NCI-H2196 (cell line): ENCODE results near the gene RXRB.
A peak's percentile ranks its signal among the peaks of the same experiment; 100 is the strongest.
"Not testable (repeated sequence)": the region's sequence is repeated elsewhere in the genome, so short reads cannot be mapped to it uniquely, and the experiment has no call there.

Source experiments
- DNase-seq: peaks from one replicate; lab custom pipeline; 2025; ENCODE audit not compliant: unreplicated experiment; lab: John Stamatoyannopoulos, UW

RXRB gene

DNA sequence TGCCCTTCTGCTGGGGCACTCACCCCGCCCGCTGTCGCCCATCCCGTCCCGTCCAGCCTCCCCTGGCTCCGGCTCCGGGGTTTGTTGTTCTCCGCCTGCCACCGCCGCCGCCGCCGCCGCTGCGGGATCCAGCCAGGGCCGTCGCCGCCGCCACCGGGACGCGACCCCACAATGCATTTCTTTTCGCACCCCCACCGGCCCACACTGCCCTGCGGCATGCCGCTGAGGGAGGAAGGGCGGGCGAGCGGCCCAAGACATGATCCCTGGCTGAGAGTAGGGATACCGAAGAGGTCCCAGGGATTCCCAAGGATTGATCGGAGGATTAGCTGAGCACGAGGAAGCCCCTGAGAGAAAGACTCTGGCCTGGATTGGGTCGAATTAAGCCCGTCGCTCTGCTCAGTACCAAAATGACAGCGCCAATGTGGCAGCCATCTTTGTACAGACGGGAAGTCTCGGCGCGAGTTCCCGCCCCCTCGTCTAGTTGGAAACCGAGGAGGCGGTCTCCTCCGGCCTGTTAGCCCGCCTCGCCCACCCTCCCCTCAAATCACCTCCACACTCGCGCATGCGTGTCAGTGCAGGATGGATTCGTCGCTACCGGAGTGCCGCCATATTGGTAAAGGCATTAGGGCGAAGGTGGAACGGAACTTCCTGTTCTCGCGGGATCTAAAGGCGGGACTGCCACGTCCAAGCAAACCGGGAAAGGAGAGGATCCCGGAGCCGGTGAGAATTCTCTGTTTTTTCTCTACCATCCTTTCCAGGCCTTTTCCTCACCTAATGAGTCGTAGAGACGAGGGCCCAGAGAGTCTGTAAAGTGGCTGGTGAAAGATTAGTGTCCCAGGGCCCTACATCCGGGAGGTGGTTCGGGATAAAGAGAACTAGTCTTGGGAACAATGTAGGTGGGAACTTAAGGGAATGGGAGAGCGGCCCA lies at the start of gene RXRB, which contains the start of gene SLC39A7:
TSS of gene RXRB (minus strand) at position 447 of the 928 bp plus-strand sequence. CDS start at position 258, 189 bp downstream.
TSS of gene SLC39A7 (plus strand) at position 649 of the 928 bp plus-strand sequence. CDS start 379 bp downstream, outside the sequence.
- DNase-seq: peak; percentile 100

DNA sequence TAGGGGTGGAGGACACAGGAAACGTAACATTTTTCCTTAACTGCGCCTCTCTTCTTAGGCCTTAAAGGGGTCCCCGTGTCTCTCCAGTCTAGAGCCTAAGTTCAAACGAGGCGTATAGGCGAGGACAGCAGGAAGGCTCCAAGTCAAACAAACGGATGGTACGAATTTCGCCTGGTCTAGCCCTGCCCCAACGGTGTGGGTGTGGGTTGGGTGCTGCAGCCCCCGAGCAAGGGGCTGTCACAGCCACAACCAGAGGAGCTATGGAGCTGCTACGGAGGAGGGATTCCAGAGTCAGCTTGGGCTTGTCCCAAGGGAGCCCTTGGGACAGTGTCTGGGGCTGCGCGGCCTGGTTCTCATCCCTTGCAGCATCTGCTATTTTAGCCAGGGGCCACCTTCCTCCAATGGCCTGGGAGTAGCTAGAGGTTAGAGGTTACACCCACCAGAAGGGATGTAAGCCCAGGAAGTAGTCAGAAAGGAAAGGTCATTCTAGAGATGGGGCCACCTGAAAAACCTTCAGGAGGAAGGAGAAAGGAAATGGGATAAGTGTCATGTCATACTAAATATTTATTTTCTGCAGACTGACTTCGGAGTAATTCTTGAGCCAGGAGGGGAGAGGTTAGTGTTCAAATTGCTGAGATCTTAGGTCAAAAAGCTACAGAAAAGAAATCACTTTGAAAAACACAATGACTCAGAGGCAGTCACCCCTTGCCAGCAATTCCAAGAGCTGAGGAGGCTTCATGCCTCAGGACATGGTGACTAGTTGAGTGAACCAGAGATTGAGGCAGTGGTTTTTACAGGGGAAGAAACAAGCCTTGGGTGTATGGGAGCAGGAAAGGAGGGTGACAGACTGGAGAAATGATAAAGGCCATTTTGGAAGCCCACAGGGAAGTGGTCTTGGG lies 49.5 kb upstream of the RXRB start:
- DNase-seq: no peak

DNA sequence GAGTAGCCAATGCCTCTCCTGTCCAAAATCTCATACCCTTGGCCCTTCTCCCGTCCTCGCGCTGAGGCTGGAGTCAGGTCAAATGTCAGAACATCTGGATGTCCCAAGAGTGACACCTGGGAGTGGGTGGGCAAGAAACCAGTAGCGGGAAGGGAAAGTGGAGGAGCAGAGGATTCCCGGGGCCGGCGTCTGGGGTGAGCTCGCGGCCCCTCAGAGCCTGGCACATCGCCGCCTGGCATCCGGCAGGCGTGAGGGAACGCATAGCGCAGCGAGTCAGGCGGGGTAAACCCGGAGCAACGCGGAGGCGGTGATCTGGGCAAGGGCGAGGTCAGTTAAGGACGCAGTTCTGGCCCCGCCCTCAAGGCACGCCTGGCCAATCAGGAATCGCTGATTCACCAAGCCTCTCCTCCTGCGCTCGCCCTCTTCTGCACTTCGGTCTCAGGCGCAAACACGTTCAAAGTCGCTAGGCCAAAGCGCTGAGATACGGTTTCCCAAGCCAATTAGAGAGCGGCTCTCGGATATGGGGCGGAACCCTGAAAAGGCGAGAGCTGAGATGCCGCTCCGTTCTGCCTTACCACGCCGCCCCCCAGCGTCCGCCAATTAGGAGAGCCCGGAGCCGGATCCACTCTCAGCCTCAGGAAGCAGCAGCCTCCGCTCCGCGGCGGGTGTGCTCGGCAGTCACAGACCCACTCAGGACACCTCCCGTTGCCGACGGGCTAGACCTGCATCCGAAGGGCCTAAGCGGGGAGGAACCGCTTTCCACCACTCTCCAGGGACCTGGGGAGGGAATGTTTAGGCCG lies 48.7 kb upstream of the RXRB start:
- DNase-seq: peak; percentile 100

DNA sequence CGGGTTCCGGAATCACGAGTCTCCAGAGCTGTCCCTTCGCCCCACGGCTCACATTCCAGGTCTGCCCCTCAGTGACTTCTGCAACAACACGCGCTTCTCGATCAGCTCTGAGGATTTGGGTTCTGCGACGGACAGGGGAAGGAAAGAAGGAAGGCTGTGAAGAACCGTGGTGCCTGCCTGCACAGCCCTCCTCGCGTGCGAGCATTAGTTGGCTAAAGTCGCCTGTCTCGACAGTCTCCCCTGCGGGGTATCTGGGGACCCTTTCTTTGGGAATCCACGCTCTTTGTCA lies 48.1 kb upstream of the RXRB start:
- peak; percentile 72 for DNase-seq

DNA sequence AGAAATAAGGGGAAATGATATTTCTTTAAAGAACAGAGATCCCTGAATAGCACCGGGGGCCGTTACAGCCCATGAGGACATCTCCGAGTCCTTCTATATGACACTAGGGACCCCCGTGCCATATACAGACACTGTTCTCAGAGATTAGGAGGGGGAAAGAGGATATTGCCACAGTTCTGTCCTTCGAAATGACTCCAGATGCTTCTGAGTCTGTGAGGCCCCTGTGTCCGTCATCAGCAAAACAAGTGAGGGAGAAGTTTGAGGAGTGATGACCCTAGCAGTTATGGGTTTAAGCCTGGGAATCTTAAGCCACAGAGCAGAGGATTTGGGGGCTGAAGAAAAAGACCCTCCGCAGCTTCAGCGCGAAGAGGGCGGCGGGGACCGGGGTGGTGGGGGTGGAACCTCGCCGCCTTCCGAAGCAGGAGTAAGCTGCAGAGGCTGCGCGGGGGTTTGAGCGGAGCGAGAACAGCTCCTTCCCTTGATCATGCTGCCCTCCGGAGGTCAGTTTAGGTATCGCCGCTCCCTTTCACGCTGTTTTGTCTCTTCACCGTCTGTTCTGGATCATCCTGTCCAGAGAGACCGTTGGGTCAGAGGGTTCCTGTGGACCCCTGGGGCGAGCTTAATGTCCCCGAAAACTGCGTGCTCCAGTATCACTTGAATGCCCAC lies 47.6 kb upstream of the RXRB start:
- peak; percentile 96 for DNase-seq

DNA sequence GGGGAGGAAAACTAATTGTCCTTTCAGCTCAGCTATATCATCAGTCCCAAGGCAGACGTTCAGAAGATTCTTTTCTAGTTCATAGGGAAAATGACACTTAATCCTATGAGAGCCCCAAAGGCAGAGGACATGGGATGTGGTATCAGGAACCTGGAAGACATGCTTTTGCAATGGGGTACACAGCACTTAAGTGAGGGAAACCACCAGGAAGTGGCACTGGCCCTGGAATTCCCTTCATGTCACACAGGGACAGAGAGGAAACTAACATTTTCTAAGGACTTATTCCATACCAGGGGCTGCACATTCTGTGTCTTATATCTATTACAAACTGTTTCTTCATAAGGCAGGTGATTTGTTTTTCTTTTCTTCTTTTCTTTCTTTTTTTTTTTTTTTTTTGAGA lies 43.0 kb upstream of the RXRB start:
- DNase-seq: no peak

DNA sequence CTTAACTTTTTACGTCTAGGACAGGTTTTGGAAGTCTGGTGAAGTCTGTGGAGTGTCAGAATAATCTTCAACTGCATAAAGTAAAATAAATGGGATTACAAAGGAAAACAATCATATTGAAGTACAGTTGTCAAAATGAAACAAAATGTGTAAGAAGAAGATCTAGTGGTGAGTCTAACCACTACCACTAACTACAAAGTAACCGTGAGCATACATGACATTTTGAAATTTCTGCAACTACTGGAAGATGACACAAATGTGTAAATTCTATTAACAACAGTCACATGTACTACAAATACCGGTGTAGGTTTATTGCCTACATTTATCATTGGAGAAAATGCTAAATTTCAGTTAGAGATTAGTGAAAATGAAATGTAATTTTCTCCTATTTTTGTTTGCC lies 41.5 kb upstream of the RXRB start:
- no peak for DNase-seq

DNA sequence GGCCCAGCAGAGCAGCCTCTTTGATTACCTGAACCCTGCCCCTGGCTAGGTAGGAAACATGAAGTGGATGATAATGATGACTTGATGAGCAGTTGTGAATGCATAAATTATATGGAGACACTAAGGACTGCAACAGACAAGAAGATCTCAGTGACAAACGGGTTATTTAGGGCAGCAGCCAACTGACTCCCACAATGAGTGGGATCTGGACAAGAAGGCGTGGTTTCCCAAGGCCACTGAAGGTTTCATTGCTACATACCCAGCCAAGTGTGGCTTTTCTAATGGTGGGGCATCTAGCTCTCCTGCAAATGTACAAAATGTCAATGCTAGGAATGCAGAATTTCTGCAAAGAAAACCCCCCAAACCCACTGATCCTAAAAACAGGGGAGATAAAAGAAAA lies 37.3 kb upstream of the RXRB start:
- DNase-seq: no peak

DNA sequence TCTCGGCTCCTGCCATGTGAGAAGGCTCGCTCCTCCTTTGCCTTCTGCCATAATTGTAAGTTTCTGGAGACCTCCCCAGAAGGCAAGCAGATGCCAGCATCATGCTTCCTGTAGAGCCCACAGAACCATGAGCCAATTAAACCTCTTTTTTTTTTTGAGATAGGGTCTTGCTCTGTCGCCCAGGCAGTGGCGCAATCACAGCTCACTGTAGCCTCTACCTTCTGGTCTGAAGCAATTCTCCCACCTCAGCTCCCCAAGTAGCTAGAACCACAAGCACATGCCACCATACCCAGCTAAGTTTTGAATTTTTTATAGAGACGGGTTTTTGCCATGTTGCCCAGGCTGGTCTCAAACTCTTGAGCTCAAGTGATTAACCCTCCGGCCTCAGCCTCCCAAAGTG lies 36.4 kb upstream of the RXRB start:
- DNase-seq: no peak

DNA sequence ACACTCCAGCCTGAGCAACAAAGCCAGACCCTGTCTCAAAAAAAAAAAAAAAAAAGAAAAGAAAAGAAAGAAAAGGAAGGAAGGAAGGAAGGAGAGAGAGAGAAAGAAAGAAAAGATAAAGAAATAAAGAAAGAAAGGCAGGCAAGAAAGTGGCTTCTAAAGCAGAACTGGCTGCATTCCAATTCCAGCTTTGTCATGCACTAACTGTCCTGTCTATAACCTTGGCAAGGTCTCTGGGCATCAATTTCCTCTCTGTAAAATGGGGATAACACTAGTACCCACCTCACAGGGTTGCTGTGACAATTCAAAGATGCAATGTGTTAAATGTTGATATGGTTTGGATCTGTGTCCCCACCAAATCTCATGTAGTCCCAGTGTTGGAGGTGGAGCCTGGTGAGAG lies 35.9 kb upstream of the RXRB start:
- DNase-seq: no peak

DNA sequence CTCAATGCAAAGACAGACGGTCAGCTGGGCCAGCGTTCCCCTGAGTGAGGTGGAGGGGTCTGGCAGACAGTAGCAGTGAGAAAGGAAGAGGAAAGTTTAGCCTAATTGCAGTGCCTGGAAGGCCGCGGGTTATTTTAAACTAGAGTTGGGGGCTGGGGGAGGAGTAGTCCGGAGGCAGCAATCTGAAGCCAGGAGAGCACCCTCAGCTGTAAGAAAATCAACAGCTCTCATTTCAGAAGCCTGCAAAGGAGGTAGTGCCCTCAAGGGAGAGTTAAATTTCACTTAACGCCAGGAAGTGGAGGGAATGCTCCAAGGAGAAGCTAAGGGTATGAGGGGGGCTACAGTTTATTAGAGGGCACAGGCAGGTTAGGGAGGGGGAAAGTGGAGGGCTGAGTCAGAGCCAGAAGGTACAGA lies 34.8 kb upstream of the RXRB start:
- no peak for DNase-seq

DNA sequence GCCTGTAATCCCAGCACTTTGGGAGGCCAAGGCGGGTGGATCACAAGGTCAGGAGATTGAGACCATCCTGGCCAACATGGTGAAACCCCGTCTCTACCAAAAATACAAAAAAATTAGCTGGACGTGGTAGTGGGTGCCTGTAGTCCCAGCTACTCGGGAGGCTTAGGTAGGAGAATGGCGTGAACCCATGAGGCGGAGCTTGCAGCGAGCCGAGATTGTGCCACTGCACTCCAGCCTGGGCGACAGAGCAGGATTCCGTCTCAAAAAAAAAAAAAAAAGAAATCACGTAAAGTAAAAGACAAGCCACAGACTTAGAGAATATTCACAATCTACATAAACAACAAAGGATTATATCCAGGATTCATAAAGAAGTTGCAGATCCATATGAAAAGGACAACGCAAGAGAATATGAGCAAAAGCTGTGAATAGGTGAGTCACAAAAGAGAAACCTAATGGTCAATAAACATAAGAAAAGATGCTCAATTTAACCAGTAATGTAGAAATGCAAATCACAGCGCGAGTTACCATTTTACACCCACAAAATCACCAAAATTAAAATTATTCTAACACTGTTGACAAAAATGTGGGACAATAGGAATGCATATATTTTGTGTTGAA lies 26.1 kb upstream of the RXRB start:
- DNase-seq: not testable (repeated sequence)

DNA sequence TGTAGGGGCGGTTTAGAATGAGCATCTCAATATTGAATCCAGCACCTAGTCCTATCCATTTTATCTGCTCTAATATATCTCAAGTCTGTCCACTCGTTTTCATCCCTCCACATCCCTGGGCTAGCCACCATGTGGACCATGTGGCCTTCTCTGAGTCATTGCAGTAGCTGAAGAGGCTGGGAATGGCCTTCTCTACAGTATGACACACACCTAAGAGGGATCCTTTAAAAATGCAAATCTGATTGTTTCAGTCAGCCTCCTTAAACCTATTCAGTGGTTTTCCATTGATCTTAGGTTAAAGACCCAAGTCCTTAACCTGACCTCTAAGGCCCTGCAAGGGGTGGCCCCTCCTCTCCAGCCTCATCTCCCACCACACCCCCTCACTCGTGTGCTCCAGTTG lies 17.2 kb upstream of the RXRB start:
- DNase-seq: no peak

DNA sequence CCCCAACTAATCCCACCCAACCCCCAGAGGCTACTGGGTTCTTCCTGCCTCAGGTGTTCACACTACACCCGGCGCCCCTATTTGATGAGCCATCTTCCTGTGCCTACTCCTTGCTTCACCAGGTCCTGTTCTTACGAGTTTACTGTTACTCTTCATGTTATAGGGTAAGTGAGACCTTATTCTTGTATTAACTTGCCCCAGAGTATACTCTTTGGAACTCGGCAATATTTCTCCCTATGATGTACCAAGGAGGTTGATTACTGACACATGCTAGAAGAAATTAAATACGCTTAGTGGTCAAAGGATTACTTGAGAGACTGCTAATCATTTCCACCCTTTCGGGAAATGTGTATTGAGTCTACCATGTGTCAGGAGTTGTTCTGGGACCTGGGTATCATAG lies 16.8 kb upstream of the RXRB start:
- DNase-seq: no peak

DNA sequence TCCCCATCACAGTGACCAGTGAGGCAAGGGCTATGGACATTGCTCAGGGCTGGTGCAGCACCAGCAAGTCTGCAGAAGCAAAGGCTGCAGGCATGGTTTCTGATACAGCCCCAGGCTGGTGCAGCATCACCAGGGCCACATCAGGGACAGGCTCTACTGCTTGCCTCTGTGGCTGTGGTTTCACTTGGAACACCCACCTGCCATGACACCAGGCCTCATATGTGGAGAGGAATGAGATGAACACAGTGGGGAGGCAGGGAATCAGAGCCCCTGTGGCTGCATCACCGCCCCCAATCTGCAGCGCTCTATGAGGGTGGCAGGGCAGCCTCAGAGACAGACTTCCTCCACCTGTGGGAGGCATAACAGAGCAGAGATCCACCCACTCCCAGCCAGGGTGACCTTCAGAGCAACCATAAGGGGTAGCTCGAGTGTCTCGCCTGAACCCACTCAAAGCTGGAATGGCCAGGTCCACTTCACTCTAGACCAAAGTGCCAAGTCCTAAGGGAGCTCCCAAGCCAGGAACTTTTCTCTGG lies 15.7 kb upstream of the RXRB start:
- no peak for DNase-seq

DNA sequence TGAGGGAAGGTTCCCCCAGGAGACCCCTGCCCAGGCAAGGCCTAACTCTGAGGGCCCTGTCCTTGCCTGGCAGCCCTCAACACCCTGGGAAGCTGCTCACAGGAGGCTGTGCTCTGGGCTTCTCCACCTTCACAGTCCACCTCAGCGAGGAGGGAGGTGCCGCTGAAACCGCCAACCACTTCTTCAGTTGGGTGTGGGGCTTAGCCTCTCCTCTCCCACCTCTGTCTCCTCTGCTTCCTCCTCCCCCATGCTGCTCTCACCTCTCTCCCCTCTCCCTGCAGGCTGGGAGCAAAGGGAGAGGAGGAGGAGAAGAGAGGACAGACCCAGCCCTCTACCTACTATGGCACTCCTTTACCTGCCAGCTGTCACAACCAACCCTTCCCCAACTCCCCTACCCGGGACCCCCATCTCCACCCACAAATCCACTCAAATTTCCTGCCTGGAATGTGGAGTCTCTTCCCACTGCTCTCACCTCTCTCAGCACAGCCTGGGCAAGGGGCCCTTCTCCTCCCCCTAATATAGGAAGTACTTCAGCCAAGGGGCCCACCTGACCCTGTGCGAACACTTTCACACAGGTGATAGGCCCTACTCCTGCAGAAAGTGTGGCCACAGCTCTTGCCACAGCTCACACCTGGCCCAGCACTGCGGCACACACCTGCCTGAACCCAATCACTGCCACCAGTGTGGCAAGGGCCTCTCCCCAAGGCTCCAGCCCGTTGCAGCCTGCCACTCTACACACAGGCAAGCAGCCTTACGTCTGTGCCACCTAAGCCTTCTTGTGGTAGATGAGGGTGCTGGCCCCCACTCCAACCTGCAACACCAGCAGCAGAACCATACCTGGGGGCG lies 15.0 kb upstream of the RXRB start:
- DNase-seq: no peak

DNA sequence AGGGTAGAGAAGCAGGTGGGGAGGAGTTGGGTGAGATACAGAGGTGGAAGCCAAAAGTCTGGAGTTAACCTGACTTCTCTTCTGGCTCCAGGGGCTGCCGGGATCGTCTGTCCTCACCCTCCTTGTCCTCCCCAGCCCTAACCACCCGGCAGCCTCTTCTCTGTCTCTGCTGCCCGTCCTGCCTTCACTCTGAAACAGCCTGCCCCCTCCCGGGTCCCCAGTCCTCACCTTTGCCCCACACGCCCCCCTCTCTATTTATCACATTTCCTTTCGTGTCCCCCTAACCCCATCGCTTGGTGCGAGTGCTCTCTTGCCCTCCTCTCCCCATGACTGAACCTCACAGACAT lies 13.5 kb upstream of the RXRB start:
- no peak for DNase-seq

DNA sequence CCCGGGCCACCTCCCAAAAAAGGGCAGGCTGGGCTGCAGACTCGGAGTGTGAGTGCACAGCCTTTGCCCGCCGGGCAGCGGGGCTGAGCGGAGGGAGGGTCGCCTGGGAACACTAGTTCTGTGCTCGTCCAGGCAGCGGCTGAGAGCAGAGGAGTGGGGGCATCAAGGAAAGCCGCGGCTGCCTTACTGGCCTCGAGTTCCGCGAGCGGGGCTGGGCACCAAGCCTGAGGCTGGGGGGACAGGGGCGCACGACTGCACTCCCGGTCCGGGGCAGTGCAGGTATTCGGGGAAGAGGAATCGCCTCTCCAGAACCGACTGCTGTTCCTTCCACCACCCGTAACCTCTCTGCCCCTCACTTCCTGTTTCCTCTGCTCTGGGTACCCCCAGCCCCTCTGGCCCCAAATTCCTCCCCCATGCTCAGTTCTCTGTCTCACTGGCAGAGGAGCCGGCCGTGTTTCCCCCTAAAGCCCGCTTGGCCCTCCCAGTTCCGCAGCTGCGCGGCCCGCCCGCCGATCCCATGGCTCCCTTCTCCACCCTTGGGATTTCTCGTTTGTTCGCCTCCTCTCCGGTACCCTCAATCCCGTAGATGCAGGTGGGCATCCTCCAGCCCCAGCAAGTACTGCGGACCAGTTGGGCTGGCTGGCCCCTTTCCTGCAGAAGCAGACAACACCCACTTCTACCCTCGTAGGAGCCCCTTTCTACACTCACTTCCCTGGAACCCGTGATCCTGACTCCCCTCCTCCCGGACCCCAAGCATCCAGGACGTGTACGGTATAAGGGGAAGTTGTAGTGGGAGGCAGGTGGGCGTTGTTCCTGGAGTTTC lies 12.9 kb upstream of the RXRB start:
- DNase-seq: no peak
